ENCODE data around the gene UBN1.

- TF ChIP-seq CTCF (tag by site-specific recombination; IDR thresholded peaks at IDR 0.05), result no peak
- TF ChIP-seq ZNF624 (tag by site-specific recombination; IDR thresholded peaks at IDR 0.05), result no peak
- no peak for TF ChIP-seq ZBTB21 (tag by site-specific recombination; IDR thresholded peaks at IDR 0.05)
- no peak for TF ChIP-seq ZBTB1 (tag by site-specific recombination; IDR thresholded peaks at IDR 0.05)
- TF ChIP-seq ZNF707 (tag by site-specific recombination; IDR thresholded peaks at IDR 0.05), result no peak
- no peak for TF ChIP-seq KLF9 (tag by site-specific recombination; IDR thresholded peaks at IDR 0.05; ENCODE audit: low read depth)
Observed at GRCh38 chr16:4814542-4815173, 32.6 kb upstream of the UBN1 start.

Data from HEK293 (cell line).